SH-SY5Y (cell line): Measurements from ENCODE around the gene SLC1A2.

Source experiments
- GATA2 ChIP-seq: IDR thresholded peaks from 2 replicates; pipeline ENCODE4 v1.6.1; 2011; ENCODE audit warnings: mild to moderate bottlenecking, low read depth, low read length
- GATA3 ChIP-seq: IDR thresholded peaks from 2 replicates; pipeline ENCODE4 v1.6.1; 2011; ENCODE audit warnings: low read depth, mild to moderate bottlenecking, low read length, moderate library complexity

Gene SLC1A2

DNA sequence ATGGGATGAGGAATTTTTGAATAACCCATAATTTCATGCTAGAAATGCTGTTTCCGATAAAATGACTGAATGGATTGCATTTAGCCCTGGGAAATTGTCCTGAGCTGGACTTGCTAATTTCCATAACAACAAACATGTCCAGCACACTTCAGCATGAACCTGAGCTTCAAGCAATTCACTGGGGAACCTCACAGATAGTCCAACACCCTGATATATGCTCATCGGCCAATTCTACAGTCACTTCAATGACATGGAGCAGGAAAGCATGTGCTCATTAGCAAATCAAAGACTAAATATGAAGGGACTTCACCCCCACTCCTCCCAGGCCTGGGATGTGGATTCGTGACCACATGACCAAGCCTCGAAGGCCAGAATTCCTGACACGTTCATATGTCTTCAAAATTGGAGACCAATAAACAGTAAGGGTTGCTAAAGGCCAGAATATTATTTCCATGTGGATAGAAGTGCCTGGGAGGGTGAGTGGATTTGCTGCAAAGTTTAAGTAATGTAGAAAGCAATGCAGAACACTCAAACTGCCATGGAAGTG is 131.9 kb downstream of the SLC1A2 start:
- no peak for TF ChIP-seq GATA3
- no peak for TF ChIP-seq GATA2

- no peak for TF ChIP-seq GATA2
- no peak for TF ChIP-seq GATA3
Measured at GRCh38 chr11:35286126-35286525, 133.2 kb downstream of the SLC1A2 start.

DNA sequence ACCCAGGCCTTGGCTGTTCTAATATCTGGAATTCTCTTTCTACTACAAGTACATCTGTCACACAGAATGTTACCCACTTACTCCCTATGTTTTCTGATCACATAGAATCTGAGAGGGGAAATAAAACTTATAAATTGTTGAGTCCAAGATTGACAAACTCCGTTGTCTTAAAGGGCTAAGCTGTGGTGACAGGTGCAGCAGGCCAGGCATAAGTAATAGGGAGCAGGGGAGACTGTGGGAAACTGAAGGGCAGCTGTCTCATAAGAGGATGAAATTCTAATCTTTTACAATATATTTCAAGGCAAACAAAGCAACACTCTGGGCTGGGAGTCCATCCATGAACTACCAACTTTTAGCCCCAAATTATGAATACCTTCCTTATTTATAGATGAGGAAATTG is 133.9 kb downstream of the SLC1A2 start:
- TF ChIP-seq GATA2 = no peak
- TF ChIP-seq GATA3 = no peak

GRCh38 chr11:35282221-35282882 is 137.0 kb downstream of the SLC1A2 start:
- TF ChIP-seq GATA3 (no peak), GATA2 (peak; percentile 58; the same call in 1 of the 2 replicates)

DNA sequence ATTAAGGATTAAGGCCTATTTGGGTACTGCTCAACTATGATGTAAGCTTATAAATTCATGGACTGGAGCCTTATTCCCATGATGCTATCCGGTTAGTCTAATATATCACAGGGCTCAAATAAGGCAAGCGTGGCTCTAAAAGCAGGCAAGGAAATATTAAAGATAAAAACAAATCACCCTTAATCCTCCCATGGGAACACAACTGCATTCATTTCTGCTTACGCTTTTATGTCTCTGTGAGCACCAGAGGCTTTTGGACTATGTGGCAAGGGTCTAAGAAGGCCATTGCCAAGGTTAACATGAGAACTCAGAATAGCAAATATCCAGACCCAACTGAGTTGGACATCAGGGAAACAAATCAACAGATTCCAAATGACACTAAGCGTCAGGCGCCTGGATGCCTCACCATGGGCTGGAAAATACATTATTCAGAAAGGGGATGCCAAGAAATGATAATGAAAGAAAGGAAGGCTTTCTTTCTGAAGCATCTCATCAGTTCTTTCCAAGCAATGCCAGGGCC is 138.1 kb downstream of the SLC1A2 start:
- TF ChIP-seq GATA2 (no peak), GATA3 (no peak)

GRCh38 chr11:35280727-35281126 is 138.6 kb downstream of the SLC1A2 start:
- TF ChIP-seq GATA2 = no peak
- no peak for TF ChIP-seq GATA3

DNA sequence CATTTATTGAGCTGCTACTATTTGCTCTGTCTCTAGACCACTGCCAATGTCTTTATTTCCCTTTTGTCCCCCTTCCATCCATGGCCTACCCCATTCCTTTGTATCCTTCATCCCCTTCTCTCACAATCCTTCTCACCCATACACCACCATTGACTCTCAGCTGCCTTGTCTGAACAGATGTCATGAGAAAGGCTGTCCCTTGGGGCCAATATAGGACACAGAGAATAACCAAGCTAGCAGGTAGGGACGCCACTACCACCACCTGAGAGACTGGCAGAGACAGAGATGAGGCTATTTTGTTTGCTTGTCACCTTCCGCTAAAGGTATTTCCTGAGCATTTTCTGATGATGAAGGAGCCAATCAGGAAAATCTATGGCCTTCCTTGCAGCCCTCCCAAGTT is 141.5 kb downstream of the SLC1A2 start:
- TF ChIP-seq GATA3 (no peak), GATA2 (no peak)

- TF ChIP-seq GATA3 (no peak), GATA2 (no peak)
Measured at GRCh38 chr11:35276396-35277145, 142.8 kb downstream of the SLC1A2 start.

DNA sequence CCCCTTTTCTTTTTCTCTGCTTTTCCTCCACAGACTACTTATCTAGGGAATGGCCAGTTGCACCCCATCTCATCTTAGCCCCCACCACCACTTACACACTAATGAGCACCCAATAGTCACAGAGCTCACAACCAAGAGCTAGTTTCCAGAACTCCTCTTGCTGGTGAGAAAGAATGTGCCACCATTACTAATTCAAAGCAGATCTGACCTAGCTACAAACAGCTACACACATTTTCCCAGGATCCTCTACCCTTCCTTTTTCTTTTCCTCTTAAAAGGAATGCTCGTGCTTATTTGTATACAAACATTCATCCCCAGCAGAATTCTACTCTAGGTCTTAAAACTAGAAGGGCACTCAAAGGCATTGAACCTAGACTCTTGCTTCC is 143.6 kb downstream of the SLC1A2 start:
- TF ChIP-seq GATA3 (no peak), GATA2 (no peak)

GRCh38 chr11:35274909-35275785 is 144.2 kb downstream of the SLC1A2 start:
- no peak for TF ChIP-seq GATA3
- TF ChIP-seq GATA2 = no peak

DNA sequence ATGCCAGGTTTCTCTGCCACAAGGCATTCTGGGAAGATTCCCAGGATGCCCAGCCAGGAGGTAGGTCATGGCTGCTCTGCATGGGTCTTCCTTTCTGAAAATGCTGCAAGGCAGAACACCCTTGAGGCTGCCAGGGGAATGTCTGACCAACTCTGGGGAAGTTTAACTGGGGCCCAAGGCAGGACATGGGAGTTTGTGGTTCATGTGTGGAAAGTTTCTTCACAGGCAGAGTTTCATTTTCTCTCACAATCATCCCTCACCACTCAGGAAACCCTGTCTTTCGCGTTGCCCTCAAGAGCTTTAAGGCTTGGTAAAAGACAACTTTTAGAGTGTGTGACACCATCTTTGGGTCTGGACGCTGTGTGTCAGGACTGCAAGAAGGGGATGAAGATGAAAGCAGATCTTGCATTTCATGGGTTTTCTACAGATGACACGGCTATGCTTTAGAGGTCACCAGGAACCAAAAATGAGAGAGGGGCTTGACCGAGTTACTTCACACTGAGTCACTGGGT is 146.9 kb downstream of the SLC1A2 start:
- TF ChIP-seq GATA3 = no peak
- TF ChIP-seq GATA2 = no peak

- no peak for TF ChIP-seq GATA3
Measured at GRCh38 chr11:35271031-35271430, 148.3 kb downstream of the SLC1A2 start.

- no peak for TF ChIP-seq GATA3
- no peak for TF ChIP-seq GATA2
Measured at GRCh38 chr11:35270342-35270741, 149.0 kb downstream of the SLC1A2 start.

GRCh38 chr11:35267504-35267903 is 151.9 kb downstream of the SLC1A2 start:
- TF ChIP-seq GATA3 (no peak), GATA2 (no peak)
